HPDE6-E6E7 (cell line): ENCODE measurements around the gene UBE2Z.

ENCODE experiments used
- DNase-seq: peaks from one replicate; pipeline ENCODE4 v3.0.0; 2011; ENCODE audit warnings: missing footprints; ENCODE audit errors: extremely low spot score

Gene UBE2Z

DNA sequence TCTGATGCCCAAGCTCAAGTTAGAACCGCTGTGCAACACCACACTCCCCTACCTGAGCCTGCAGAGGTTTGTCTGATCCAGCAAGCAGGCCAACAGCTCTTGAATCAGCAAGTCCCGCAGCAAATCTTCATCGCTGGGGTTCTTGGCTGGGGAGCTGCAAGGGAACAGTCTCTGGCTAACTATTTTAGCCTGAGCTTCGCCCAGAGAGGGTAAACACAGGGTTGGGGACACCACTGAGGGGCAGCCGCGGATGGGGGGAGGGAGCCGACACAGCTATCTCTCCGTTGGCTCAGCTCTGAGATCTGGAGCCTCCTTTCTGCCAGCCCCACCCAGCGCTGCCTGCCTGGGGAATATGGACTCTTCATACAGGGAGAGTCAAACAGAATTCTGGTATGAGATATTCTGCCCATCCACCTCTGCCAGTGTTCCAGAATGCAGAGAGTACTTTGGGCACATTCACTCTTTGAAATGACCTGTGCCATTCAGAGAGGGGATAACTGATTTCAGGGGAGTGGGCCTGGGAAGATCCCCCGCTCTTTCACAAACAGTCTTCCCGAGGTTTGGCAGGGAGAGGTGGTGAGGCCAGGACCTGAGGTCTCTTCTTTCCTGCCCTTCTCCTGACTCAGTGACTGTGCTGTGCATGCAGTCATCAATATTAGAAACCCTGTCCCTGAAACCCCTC, 52.8 kb downstream of the UBE2Z start:
- no peak for DNase-seq

- DNase-seq = peak; percentile 63
Measured at GRCh38 chr17:48961516-48962233, 53.5 kb downstream of the UBE2Z start.

GRCh38 chr17:48970224-48970623, 62.0 kb downstream of the UBE2Z start:
- DNase-seq = no peak

DNA sequence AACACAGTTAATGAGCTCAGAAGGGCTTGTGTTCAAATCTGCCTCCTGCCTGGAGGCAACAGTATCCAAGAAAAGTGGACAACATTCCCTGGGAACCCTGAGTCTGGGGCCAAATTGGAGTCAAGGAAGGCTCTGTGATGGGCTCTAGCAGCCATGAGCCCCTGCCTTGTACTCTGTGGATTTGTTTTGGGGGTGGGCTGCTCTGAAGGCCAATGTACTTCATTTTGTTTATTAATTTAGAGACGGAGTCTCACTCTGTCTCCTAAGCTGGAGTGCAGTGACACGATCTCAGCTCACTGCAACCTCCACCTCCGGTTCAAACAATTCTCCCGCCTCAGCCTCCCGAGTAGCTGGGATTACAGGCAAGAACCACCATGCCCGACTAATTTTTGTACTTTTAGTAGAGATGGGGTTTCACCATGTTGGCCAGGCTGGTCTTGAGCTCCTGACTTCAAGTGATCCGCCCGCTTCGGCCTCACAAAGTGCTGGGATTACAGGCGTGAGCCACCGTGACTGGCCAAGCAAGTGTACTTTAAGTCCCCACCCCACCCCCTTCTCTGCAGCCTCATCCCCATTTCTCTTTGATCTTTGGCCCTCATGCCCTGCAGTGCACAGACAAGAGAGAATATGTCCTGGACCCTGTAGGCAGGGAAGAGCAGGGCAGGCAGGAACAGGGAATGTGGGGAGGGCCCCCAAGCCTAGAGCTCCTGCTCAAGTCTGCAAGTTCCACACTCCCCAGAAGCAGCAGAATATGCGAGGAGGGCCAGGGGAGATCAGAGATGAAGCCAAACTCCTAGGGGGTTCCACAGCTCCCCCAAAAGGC, 62.9 kb downstream of the UBE2Z start:
- no peak for DNase-seq

- DNase-seq = no peak
Measured at GRCh38 chr17:48972749-48973097, 64.5 kb downstream of the UBE2Z start.

DNA sequence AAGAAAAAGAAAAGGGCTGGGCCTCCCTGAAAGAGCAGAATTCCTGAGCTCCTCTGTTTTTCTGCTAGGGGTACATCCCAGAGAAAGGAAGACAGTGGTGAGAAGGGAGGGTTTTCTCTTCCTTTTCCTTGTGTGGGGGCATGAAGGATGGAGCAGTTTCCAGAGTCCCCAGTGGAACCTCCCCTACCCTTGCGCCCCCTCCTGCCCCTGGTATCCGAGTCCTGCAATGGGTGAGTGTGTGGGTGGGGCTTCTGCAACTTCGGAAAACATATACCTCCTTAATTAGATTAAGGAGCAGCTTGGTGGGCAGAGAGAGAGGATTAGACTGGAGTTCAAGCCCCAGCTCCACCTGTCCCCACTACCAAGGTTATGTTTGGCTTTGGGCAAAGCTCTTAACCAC, 65.6 kb downstream of the UBE2Z start:
- DNase-seq = no peak
